Activated CD8-positive, alpha-beta memory T cell treated with anti-CD3 and anti-CD28 coated beads, Interleukin-2, amount 10 ng/mL, durations not matched to agents 7 days and 5 days (primary cell): Measurements from ENCODE around the gene HSPB6. TPM values are rescaled to one million over a fixed set of nuclear protein-coding genes. Genes with fewer than 3 reads are reported as not detected.
"Not testable (repeated sequence)": the region's sequence is repeated elsewhere in the genome, so short reads cannot be mapped to it uniquely, and the experiment has no call there.

ENCODE experiments used
- ATAC-seq: fragments of 150-1000 bp; cut with Tn5 transposase; one replicate; pipeline ENCODE4 v1.10.0; 2021; ENCODE audit warnings: moderate library complexity
- CTCF ChIA-PET: fragments of 350-600 bp; sonication (Branson Sonifier 250); formaldehyde crosslinking; loops from one replicate; lab custom pipeline; 2021; ENCODE audit warnings: antibody characterized with exemption; lab: Charles Lee
- DNase-seq: peaks from one replicate; pipeline ENCODE4 v3.0.0-alpha.2; 2020
- H3K27ac Mint-ChIP-seq: one replicate; pipeline ENCODE4 v1.8.0; 2021; ENCODE audit warnings: mild to moderate bottlenecking, mixed read lengths
- H3K27me3 Mint-ChIP-seq: one replicate; pipeline ENCODE4 v1.8.0; 2021; ENCODE audit warnings: mixed read lengths
- H3K36me3 Mint-ChIP-seq: one replicate; pipeline ENCODE4 v1.8.0; 2021; ENCODE audit warnings: mild to moderate bottlenecking, mixed read lengths
- H3K4me1 Mint-ChIP-seq: one replicate; pipeline ENCODE4 v1.8.0; 2021; ENCODE audit warnings: mixed read lengths
- H3K4me3 Mint-ChIP-seq: one replicate; pipeline ENCODE4 v1.8.0; 2021; ENCODE audit warnings: mild to moderate bottlenecking, moderate library complexity, mixed read lengths
- H3K9me3 Mint-ChIP-seq: one replicate; pipeline ENCODE4 v1.8.0; 2022; ENCODE audit warnings: low read depth, mixed read lengths
- total RNA-seq, 2 experiments: library from RNA; stranded (reverse); gene quantifications; one replicate each; pipeline ENCODE4 v1.2.3, GENCODE V29; 2021

The HSPB6 gene, protein sequence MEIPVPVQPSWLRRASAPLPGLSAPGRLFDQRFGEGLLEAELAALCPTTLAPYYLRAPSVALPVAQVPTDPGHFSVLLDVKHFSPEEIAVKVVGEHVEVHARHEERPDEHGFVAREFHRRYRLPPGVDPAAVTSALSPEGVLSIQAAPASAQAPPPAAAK
- total RNA-seq = not detected

- H3K27ac Mint-ChIP-seq = peak within 1 kb of the TSS; percentile 94
- CTCF ChIA-PET = interaction anchor here (0.9 to 1.3 kb wide), 3 partner anchors 9 to 38 kb away, joined by 3 to 5 read pairs (median 3); partner anchors contain the start of gene LIN37
- H3K9me3 Mint-ChIP-seq = no peaks in the 10 kb centered on the region
- no peaks in the 10 kb centered on the region for H3K27me3 Mint-ChIP-seq
- H3K4me1 Mint-ChIP-seq = peaks cover 29% of the 10 kb centered on the region
- peaks cover 24% of the 10 kb centered on the region for H3K36me3 Mint-ChIP-seq
- peak within 1 kb of the TSS; percentile 89 for H3K4me3 Mint-ChIP-seq
- ATAC-seq = no peak
- peak; percentile 40 for DNase-seq
These were observed at the start of gene HSPB6 for GRCh38 chr19:35756377-35757230. Gene HSPB6, minus strand, starts transcription at chr19:35757029. Its CDS starts 21 bp downstream, at chr19:35757008.

DNA sequence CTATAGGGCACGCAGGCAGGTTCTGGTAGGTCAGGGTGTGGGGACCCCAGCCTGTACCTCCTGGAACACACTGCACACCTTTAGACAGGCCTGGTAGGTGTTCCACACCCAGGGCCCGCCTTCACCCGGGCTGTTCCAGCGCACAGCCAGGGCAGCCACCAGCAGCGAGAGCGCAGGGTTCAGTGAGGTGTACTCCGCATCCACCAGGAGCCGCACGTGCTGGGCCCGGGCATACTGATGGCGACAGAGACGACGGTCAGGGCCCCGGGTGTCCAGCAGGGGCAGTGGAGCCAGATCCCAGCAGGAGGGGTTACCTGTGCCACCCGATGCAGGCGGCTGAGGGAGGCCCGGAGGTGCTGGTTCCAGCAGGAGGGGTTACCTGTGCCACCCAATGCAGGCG is 49.8 kb upstream of the HSPB6 start:
- DNase-seq = no peak
- peaks cover 8% of the 10 kb centered on the region for H3K27me3 Mint-ChIP-seq
- H3K4me1 Mint-ChIP-seq = peaks cover 9% of the 10 kb centered on the region
- no peaks in the 10 kb centered on the region for H3K9me3 Mint-ChIP-seq
- no peak overlapping the region for H3K27ac Mint-ChIP-seq
- no peak overlapping the region for H3K4me3 Mint-ChIP-seq
- CTCF ChIA-PET = no interaction called here
- no peaks in the 10 kb centered on the region for H3K36me3 Mint-ChIP-seq
- ATAC-seq = no peak

GRCh38 chr19:35805526-35806102 is 48.8 kb upstream of the HSPB6 start:
- Mint-ChIP-seq H3K9me3 (no peaks in the 10 kb centered on the region), H3K36me3 (no peaks in the 10 kb centered on the region), H3K4me3 (no peak overlapping the region), H3K27ac (no peak overlapping the region), H3K4me1 (peaks cover 9% of the 10 kb centered on the region), H3K27me3 (peaks cover 5% of the 10 kb centered on the region)
- CTCF ChIA-PET = no interaction called here
- no peak for DNase-seq
- ATAC-seq = no peak

DNA sequence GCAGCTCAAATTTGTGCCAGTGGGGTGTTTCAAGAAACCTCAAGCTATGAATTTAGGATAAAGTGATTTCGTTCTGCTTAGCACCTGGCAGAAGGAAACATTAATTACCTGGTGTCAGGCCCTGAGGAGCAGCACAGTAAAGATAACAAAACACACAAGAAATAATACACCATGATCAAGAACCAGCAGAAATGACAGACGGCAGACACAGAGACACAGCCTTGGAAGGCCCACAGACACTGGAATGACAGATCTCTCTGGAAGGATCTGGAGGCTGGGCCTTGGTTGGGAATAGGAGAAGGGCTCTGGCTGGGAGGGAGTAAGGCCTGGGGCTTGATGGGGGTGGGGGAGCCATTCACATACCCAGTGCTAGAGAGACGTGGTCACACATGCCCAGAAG is 45.0 kb upstream of the HSPB6 start:
- CTCF ChIA-PET = no interaction called here
- Mint-ChIP-seq H3K9me3 (no peaks in the 10 kb centered on the region), H3K4me3 (no peak overlapping the region), H3K4me1 (peaks cover 9% of the 10 kb centered on the region), H3K27ac (no peak overlapping the region), H3K27me3 (peaks cover 15% of the 10 kb centered on the region), H3K36me3 (no peaks in the 10 kb centered on the region)
- DNase-seq (no peak), ATAC-seq (no peak)

- Mint-ChIP-seq H3K9me3 (no peaks in the 10 kb centered on the region), H3K27ac (no peak overlapping the region), H3K4me3 (no peak overlapping the region), H3K4me1 (no peaks in the 10 kb centered on the region), H3K27me3 (peaks cover 33% of the 10 kb centered on the region), H3K36me3 (no peaks in the 10 kb centered on the region)
- CTCF ChIA-PET = no interaction called here
- ATAC-seq = peak; percentile 49
- DNase-seq = no peak
These were observed 40.8 kb upstream of the HSPB6 start for GRCh38 chr19:35797663-35798062.

DNA sequence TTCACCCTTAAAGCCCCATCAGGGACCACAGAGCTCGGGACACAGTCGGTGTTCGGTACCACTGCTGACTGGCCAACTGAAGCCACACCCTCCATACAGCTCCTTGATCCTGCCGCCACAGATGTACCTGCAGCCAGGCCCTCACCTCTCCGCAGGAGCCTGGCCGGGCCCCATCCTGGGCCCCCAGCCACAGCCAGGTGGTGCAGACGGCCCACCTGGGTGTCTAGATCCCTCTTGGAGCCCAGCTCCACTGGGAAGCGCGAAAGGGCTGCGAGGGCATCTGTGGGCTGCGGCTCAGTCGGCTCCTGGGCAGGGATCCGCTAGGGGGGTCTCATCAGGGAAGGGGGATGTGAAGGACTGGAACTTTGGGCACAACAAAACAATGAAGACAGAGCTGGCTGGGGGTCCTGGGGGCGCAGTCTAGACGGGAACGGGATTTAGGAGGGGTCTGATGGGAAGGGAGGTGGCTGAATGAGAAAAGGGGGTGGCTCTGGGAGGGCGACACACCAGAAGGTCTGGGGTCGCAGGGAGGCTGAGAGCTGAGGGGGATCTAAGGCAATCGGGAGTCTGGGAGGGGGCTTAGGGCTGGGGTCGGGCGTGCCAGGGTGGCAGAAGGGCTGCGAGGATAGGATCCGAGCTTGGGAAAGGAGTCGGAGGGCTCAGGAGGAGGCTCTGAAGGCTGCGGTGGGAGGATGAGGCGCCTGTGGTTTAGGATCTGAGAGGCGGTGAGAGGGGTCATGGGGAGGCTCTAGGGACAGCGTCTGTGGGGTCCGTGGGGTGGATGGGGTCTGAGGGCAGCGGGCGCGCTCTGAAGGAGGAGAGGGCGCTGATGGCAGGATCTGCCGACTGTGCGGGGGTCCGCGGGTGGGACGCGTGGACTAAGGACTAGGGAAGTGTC is 40.1 kb upstream of the HSPB6 start:
- Mint-ChIP-seq H3K36me3 (no peaks in the 10 kb centered on the region), H3K9me3 (no peaks in the 10 kb centered on the region), H3K4me1 (no peaks in the 10 kb centered on the region), H3K27ac (no peak overlapping the region), H3K4me3 (no peak overlapping the region), H3K27me3 (peaks cover 33% of the 10 kb centered on the region)
- DNase-seq = no peak
- CTCF ChIA-PET = no interaction called here
- ATAC-seq = no peak

- H3K36me3 Mint-ChIP-seq, DNase-seq, H3K27ac Mint-ChIP-seq, H3K4me1 Mint-ChIP-seq, ATAC-seq, CTCF ChIA-PET, H3K9me3 Mint-ChIP-seq, H3K4me3 Mint-ChIP-seq: not testable (repeated sequence)
- peaks cover 33% of the 10 kb centered on the region for H3K27me3 Mint-ChIP-seq
These were observed 38.7 kb upstream of the HSPB6 start for GRCh38 chr19:35795564-35795963.

- Mint-ChIP-seq H3K27ac (no peak overlapping the region), H3K36me3 (no peaks in the 10 kb centered on the region), H3K4me1 (no peaks in the 10 kb centered on the region), H3K9me3 (no peaks in the 10 kb centered on the region), H3K27me3 (peaks cover 33% of the 10 kb centered on the region), H3K4me3 (no peak overlapping the region)
- ATAC-seq (no peak), DNase-seq (no peak)
- CTCF ChIA-PET = interaction anchor here (0.9 kb wide), 1 partner anchor 99 kb away, joined by 3 read pairs; no protein-coding TSS in a partner anchor
These were observed 36.7 kb upstream of the HSPB6 start for GRCh38 chr19:35793381-35794165.

DNA sequence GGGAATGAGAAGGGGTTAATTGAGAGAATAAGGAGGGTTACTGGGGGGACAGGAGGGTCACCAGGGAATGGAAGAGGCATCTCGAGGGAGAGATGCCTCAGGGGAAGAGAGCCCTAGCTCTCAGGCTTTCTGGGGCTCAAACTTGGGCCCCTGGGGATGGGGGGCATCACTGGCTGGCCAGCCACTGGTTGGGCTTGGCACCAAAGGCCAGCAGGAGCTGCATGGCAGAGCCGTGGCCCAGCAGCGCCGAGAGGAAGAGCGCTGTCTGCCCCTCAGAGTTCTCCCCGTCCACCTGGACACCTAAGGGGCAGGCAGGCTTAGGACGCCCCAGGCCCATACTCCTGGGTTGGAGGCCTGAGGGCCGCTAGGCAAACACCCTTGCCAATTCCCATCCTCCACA is 36.1 kb upstream of the HSPB6 start:
- H3K4me1 Mint-ChIP-seq = no peaks in the 10 kb centered on the region
- no peak overlapping the region for H3K27ac Mint-ChIP-seq
- H3K9me3 Mint-ChIP-seq = no peaks in the 10 kb centered on the region
- H3K27me3 Mint-ChIP-seq = peaks cover 28% of the 10 kb centered on the region
- no peak overlapping the region for H3K4me3 Mint-ChIP-seq
- no peaks in the 10 kb centered on the region for H3K36me3 Mint-ChIP-seq
- DNase-seq (no peak), ATAC-seq (no peak)
- CTCF ChIA-PET = no interaction called here

GRCh38 chr19:35792312-35792711 is 35.5 kb upstream of the HSPB6 start:
- Mint-ChIP-seq H3K9me3 (no peaks in the 10 kb centered on the region), H3K4me1 (no peaks in the 10 kb centered on the region), H3K27me3 (peaks cover 23% of the 10 kb centered on the region), H3K27ac (no peak overlapping the region), H3K4me3 (no peak overlapping the region), H3K36me3 (no peaks in the 10 kb centered on the region)
- CTCF ChIA-PET = no interaction called here
- ATAC-seq (no peak), DNase-seq (no peak)

DNA sequence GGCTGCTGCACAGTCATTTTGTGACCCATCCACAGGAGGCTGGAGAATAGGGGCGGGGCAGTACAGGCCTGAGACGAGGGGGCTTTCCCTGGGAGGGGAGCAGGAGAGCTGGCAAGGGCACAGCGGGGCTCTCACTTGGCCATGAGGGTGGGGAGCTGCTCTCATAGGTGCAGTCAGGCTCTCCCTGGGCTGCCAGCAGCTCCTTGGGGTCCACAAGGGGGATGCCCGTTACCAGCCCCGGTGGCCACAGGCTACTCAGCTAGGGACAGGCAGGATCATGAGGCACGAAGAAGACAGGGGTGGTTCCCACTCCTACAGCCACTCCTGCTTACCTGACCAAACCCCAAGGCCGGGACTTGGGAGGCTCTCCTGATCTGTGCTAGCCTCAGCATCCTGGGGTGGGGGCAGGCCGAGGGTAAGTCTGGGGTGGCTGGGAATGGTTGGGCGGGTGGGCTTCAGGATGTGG is 35.0 kb upstream of the HSPB6 start:
- CTCF ChIA-PET = no interaction called here
- no peaks in the 10 kb centered on the region for H3K9me3 Mint-ChIP-seq
- ATAC-seq = no peak

DNA sequence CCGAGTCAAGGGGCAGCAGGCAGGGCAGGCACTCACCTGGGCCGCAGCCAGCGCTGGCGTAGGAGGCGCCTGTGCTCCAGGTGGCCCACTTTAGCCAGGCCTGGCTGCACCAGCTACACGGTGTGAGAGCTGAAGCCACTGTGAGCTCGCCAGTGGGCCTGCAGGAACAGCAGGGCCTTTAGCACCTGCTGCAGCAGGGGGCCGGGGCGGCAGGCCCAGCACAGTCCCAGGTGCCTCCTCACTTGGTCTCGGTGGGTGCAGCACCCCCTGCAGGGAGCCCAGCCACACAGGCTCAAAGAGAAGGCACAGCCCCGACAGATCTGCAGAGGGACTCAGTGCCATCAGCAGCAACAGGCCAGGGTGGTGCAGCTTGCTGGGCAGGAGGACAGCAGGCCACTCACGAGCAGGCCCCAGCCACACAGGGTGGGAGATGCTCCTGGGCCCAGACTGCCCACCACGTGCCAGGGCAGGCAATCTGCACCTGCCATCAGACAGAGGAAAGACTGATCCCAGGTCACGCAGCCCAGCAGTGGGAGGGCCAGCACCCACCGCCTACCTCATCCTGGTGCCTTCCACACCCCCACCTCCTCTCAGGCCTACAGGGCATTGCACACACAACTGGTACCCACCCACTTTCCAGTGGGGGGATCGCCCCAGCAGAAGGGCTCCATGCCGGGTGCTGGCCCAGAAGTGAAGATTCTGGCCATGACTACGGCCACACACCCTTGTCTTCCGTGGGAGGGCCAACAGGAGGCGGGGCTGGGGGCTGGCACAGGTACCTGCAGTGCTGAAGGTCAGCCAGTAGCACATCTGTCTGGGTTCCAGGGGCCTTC is 34.4 kb upstream of the HSPB6 start:
- H3K4me1 Mint-ChIP-seq = no peaks in the 10 kb centered on the region
- no peaks in the 10 kb centered on the region for H3K9me3 Mint-ChIP-seq
- CTCF ChIA-PET = no interaction called here
- no peaks in the 10 kb centered on the region for H3K36me3 Mint-ChIP-seq
- H3K27me3 Mint-ChIP-seq = peaks cover 12% of the 10 kb centered on the region
- ATAC-seq (peak; percentile 56), DNase-seq (no peak)
- H3K4me3 Mint-ChIP-seq = no peak overlapping the region
- no peak overlapping the region for H3K27ac Mint-ChIP-seq

More for the DNA sequence above, 35.0 kb upstream of the HSPB6 start:
- Mint-ChIP-seq H3K4me3 (no peak overlapping the region), H3K36me3 (no peaks in the 10 kb centered on the region), H3K27me3 (peaks cover 18% of the 10 kb centered on the region), H3K4me1 (no peaks in the 10 kb centered on the region), H3K27ac (no peak overlapping the region)
- DNase-seq = no peak
